Gastrocnemius medialis (tissue), 4 donors: ENCODE measurements around the gene SMIM28. TPM values are rescaled to one million over a fixed set of nuclear protein-coding genes. Genes with fewer than 3 reads are reported as not detected.

Source experiments
- ATAC-seq, 2 donors: fragments of 150-250 bp; one replicate each; pipeline ENCODE4 v1.9.1; 2016
- DNase-seq, 2 donors: peaks; one replicate each; pipeline ENCODE4 v3.0.0-alpha.2; 2019
- H3K27ac ChIP-seq, 4 donors: fragments of 200-600 bp; sonication (generic); 1 replicate in 1 of 4; 2 replicates in 3 of 4; pipeline ENCODE4 v1.5.1; 2016 to 2018; ENCODE audit warnings: mild to moderate bottlenecking in 2 of 4, moderate library complexity in 1 of 4
- H3K27me3 ChIP-seq, 3 donors: fragments of 200-600 bp; sonication (generic) in 2 of 3; 1 replicate in 1 of 3; 2 replicates in 2 of 3; pipeline versions ENCODE4 v1.5.1 to v1.6.0; 2016 to 2019; ENCODE audit warnings: mild to moderate bottlenecking in 1 of 3, moderate library complexity in 1 of 3
- H3K36me3 ChIP-seq, 2 donors: fragments of 200-600 bp; sonication (generic) in 1 of 2; one replicate each; pipeline ENCODE4 v1.5.1; 2017 to 2018
- H3K4me1 ChIP-seq, 2 donors: fragments of 200-600 bp; sonication (generic) in 1 of 2; one replicate each; pipeline ENCODE4 v1.5.1; 2016 to 2017; ENCODE audit warnings: mild to moderate bottlenecking in 2 of 2
- H3K4me3 ChIP-seq, 4 donors: fragments of 200-600 bp; sonication (generic) in 3 of 4; 1 replicate in 1 of 4; 2 replicates in 3 of 4; pipeline ENCODE4 v1.5.1; 2016 to 2019; ENCODE audit warnings: mild to moderate bottlenecking in 2 of 4
- H3K9me3 ChIP-seq, 3 donors: fragments of 200-600 bp; sonication (generic) in 2 of 3; 1 replicate in 1 of 3; 2 replicates in 2 of 3; pipeline ENCODE4 v1.5.1; 2016 to 2019
- CTCF ChIP-seq, 5 experiments: fragments of 450-650 bp in 3 of 5; fragments of 200-600 bp in 2 of 5; sonication (generic) in 2 of 5; IDR thresholded peaks in 4 of 5; conservative IDR thresholded peaks in 1 of 5; 1 replicate in 4 of 5; 2 replicates in 1 of 5; pipeline ENCODE4 v1.5.1; 2016 to 2019; ENCODE audit warnings: antibody characterized with exemption in 5 of 5, mild to moderate bottlenecking in 3 of 5, moderate library complexity in 3 of 5
- POLR2A ChIP-seq, 2 donors: fragments of 450-650 bp; IDR thresholded peaks; one replicate each; pipeline ENCODE4 v1.6.1; 2017; ENCODE audit warnings: antibody characterized with exemption in 2 of 2, mild to moderate bottlenecking in 2 of 2, moderate library complexity in 2 of 2
- in situ Hi-C, 4 donors: fragments of 200-750 bp; cut with MboI; loops; one replicate each; pipeline versions ENCODE4 v1.15.0 to v1.8.0; 2017; ENCODE audit warnings: low sequenced_read_pairs in 4 of 4
- intact Hi-C: fragments of 100-400 bp; cut with DNase I; formaldehyde crosslinking; loops from one replicate; pipeline ENCODE4 v1.15.1; 2023; ENCODE audit warnings: low total_unique reads
- total RNA-seq, 4 donors: library from RNA; depleted of rRNA; stranded (reverse); fragments of >200 nt; gene quantifications; one replicate each; pipeline versions ENCODE4 v1.1.0 to v1.2.3, GENCODE V29; 2016

SMIM28 gene
- total RNA-seq, 4 donors from 2014 or later, result not detected

GRCh38 chr6:138430361-138431145, 52.8 kb downstream of the SMIM28 start:
- TF ChIP-seq CTCF (IDR thresholded peaks at IDR 0.05 in 4 of 5, conservative IDR thresholded peaks at IDR 0.05 in 1 of 5) (no peak), POLR2A (IDR thresholded peaks at IDR 0.05) (no peak)
- Histone ChIP-seq H3K36me3 (no peaks in the 10 kb centered on the region), H3K27me3 (no peaks in the 10 kb centered on the region), H3K4me1 (peaks cover 0 to 5% of the 10 kb centered on the region in 2 donors), H3K27ac (no peak overlapping the region), H3K9me3 (no peaks in the 10 kb centered on the region), H3K4me3 (no peak overlapping the region)
- DNase-seq, result no peak
- in situ Hi-C loops (loop anchor here (5.0 to 25.0 kb wide), 5 partner anchors 84 to 334 kb away; partner anchors contain the start of gene CCDC28A (in 1 of the 4)), intact Hi-C loops (no loop called here)
- ATAC-seq, result no peak

GRCh38 chr6:138431256-138432062, 53.8 kb downstream of the SMIM28 start:
- Histone ChIP-seq H3K9me3 (no peaks in the 10 kb centered on the region), H3K27me3 (no peaks in the 10 kb centered on the region), H3K27ac (no peak overlapping the region), H3K4me3 (no peak overlapping the region), H3K4me1 (peaks cover 0 to 5% of the 10 kb centered on the region in 2 donors), H3K36me3 (no peaks in the 10 kb centered on the region)
- TF ChIP-seq POLR2A (IDR thresholded peaks at IDR 0.05), result no peak
- TF ChIP-seq CTCF (IDR thresholded peaks at IDR 0.05 in 4 of 5, conservative IDR thresholded peaks at IDR 0.05 in 1 of 5), result no peak
- intact Hi-C loops, result no loop called here
- in situ Hi-C loops, result loop anchor here (5.0 to 25.0 kb wide), 5 partner anchors 83 to 333 kb away; partner anchors contain the start of gene CCDC28A (in 1 of the 4)
- no peak for ATAC-seq
- DNase-seq, result no peak

- Histone ChIP-seq H3K4me3 (no peak overlapping the region), H3K27ac (no peak overlapping the region), H3K36me3 (no peaks in the 10 kb centered on the region), H3K9me3 (no peaks in the 10 kb centered on the region), H3K4me1 (peaks cover 0 to 5% of the 10 kb centered on the region in 2 donors), H3K27me3 (no peaks in the 10 kb centered on the region)
- intact Hi-C loops (no loop called here), in situ Hi-C loops (loop anchor here (5.0 to 25.0 kb wide), 5 partner anchors 83 to 333 kb away; partner anchors contain the start of gene CCDC28A (in 1 of the 4))
- ATAC-seq, result no peak
- no peak for DNase-seq
- TF ChIP-seq POLR2A (IDR thresholded peaks at IDR 0.05), result no peak
- TF ChIP-seq CTCF (IDR thresholded peaks at IDR 0.05 in 4 of 5, conservative IDR thresholded peaks at IDR 0.05 in 1 of 5), result no peak
Measured at GRCh38 chr6:138432063-138432356, 54.3 kb downstream of the SMIM28 start.

Other genes starting within 250 kb of the SMIM28 start
- under 1 TPM; 0.40 to 0.78 (median 0.52) TPM for gene ARFGEF3, start 216.0 kb upstream of the SMIM28 start, total RNA-seq
- gene PBOV1, start 159.4 kb upstream of the SMIM28 start, total RNA-seq, result not detected
- gene HEBP2, start 26.3 kb downstream of the SMIM28 start, total RNA-seq, result 10 to 100 TPM; 60.3 to 81.5 (median 74.8) TPM
- gene NHSL1, start 121.6 kb downstream of the SMIM28 start, total RNA-seq, result 1 to 10 TPM in 3 of 4 donors, under 1 TPM in 1; 0.31 to 2.0 (median 1.1) TPM